Measurements from ENCODE around the gene CFAP20DC. TPM values are rescaled to one million over a fixed set of nuclear protein-coding genes. Genes with fewer than 3 reads are reported as not detected.

The CFAP20DC gene
- total RNA-seq, 1 experiment from 2014 or later, result 2.9 TPM

- no TSS peak for BruUV-seq (replicated peaks)
- no peak for ATAC-seq
- Histone ChIP-seq H3K4me3 (replicated peaks in 1 of 2; ENCODE audit: low read depth in 1 of 2, low read length in 2 of 2) (no peak overlapping the region), H3K9ac (ENCODE audit: low read length) (no peak overlapping the region), H3K36me3 (ENCODE audit: control insufficient read depth in 1 of 2, insufficient read depth in 2 of 2, low read length in 2 of 2) (no peaks in the 10 kb centered on the region), H3K9me3 (ENCODE audit: control insufficient read depth in 1 of 2, insufficient read depth in 1 of 2, low read depth in 1 of 2, low read length in 2 of 2) (no peaks in the 10 kb centered on the region), H3K9me2 (ENCODE audit: insufficient read depth) (no peaks in the 10 kb centered on the region), H3K4me1 (ENCODE audit: control insufficient read depth in 1 of 2, insufficient read depth in 2 of 2, low read length in 2 of 2) (no peaks in the 10 kb centered on the region), H4K20me1 (ENCODE audit: insufficient read depth) (no peaks in the 10 kb centered on the region), H3K79me2 (ENCODE audit: insufficient read depth, low read length) (no peaks in the 10 kb centered on the region), H3K27me3 (ENCODE audit: insufficient read depth, low read length) (peaks cover 7% of the 10 kb centered on the region; the same call in 1 of the 2 replicates), H3K4me2 (ENCODE audit: low read length) (no peak overlapping the region), H3K27ac (ENCODE audit: low read depth, low read length) (no peak overlapping the region), H2AFZ (ENCODE audit: low read depth, low read length, poor library complexity, severe bottlenecking) (no peak overlapping the region)
- RAD21 ChIA-PET (ENCODE audit: low non-redundant PET in 1 of 2, low total read pairs in 2 of 2, uncharacterized antibody in 2 of 2, unreplicated experiment in 2 of 2), result no interaction called here
- intact Hi-C loops (cut with micrococcal nuclease), result no loop called here
- POLR2A ChIA-PET, result no interaction called here
- CTCF ChIA-PET, result no interaction called here
- no peak for DNase-seq (ENCODE audit: low read depth, low spot score)
- TF ChIP-seq POLR2A (IDR thresholded peaks at IDR 0.05; ENCODE audit: borderline replicate concordance, extremely low read depth, insufficient read depth, insufficient read length) (no peak), EZH2phosphoT487 (IDR thresholded peaks at IDR 0.05; ENCODE audit: borderline replicate concordance) (no peak), ZFX (IDR thresholded peaks at IDR 0.05) (no peak), EGR1 (IDR thresholded peaks at IDR 0.05; ENCODE audit: low read depth) (no peak), POLR2AphosphoS5 (IDR thresholded peaks at IDR 0.05; ENCODE audit: low read depth, low read length) (no peak), ATF3 (IDR thresholded peaks at IDR 0.05) (no peak), EZH2 (IDR thresholded peaks at IDR 0.05) (no peak), ZNF274 (IDR thresholded peaks at IDR 0.05; ENCODE audit: low read depth, low read length) (no peak), SIN3A (IDR thresholded peaks at IDR 0.05; ENCODE audit: low read depth) (no peak), ELF1 (IDR thresholded peaks at IDR 0.05; ENCODE audit: borderline replicate concordance, low read depth) (no peak), FOSL1 (IDR thresholded peaks at IDR 0.05; ENCODE audit: low read depth) (no peak), CEBPB (IDR thresholded peaks at IDR 0.05; ENCODE audit: low read depth) (no peak), SRF (IDR thresholded peaks at IDR 0.05; ENCODE audit: low read depth) (no peak), YY1 (IDR thresholded peaks at IDR 0.05; ENCODE audit: extremely low read depth, insufficient replicate concordance, low read depth, low read length) (no peak), SP1 (IDR thresholded peaks at IDR 0.05; ENCODE audit: low read depth) (no peak), MAX (IDR thresholded peaks at IDR 0.05) (no peak)
- TF ChIP-seq, protein P1, sequence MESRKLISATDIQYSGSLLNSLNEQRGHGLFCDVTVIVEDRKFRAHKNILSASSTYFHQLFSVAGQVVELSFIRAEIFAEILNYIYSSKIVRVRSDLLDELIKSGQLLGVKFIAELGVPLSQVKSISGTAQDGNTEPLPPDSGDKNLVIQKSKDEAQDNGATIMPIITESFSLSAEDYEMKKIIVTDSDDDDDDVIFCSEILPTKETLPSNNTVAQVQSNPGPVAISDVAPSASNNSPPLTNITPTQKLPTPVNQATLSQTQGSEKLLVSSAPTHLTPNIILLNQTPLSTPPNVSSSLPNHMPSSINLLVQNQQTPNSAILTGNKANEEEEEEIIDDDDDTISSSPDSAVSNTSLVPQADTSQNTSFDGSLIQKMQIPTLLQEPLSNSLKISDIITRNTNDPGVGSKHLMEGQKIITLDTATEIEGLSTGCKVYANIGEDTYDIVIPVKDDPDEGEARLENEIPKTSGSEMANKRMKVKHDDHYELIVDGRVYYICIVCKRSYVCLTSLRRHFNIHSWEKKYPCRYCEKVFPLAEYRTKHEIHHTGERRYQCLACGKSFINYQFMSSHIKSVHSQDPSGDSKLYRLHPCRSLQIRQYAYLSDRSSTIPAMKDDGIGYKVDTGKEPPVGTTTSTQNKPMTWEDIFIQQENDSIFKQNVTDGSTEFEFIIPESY (IDR thresholded peaks at IDR 0.05; ENCODE audit: extremely low read depth, insufficient replicate concordance, low read length), result no peak
- TF ChIP-seq, protein P2, sequence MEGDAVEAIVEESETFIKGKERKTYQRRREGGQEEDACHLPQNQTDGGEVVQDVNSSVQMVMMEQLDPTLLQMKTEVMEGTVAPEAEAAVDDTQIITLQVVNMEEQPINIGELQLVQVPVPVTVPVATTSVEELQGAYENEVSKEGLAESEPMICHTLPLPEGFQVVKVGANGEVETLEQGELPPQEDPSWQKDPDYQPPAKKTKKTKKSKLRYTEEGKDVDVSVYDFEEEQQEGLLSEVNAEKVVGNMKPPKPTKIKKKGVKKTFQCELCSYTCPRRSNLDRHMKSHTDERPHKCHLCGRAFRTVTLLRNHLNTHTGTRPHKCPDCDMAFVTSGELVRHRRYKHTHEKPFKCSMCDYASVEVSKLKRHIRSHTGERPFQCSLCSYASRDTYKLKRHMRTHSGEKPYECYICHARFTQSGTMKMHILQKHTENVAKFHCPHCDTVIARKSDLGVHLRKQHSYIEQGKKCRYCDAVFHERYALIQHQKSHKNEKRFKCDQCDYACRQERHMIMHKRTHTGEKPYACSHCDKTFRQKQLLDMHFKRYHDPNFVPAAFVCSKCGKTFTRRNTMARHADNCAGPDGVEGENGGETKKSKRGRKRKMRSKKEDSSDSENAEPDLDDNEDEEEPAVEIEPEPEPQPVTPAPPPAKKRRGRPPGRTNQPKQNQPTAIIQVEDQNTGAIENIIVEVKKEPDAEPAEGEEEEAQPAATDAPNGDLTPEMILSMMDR (IDR thresholded peaks at IDR 0.05 in 2 of 3, conservative IDR thresholded peaks at IDR 0.05 in 1 of 3; ENCODE audit: borderline replicate concordance in 1 of 3, insufficient read depth in 1 of 3, low read depth in 2 of 3, low read length in 2 of 3), result no peak
Measured at GRCh38 chr3:58724336-58724735, 325.5 kb downstream of the CFAP20DC start.

Measured in HCT116 (cell line).